Endothelial cell of umbilical vein (primary cell): ENCODE measurements around the gene MCEMP1. TPM values are rescaled to one million over a fixed set of nuclear protein-coding genes. Genes with fewer than 3 reads are reported as not detected.

Experiments used
- BruUV-seq: library from RNA; stranded (reverse); fragments of 400-500 nt; replicated peaks from 2 replicates; lab custom pipeline; 2021; lab: Mats Ljungman, UMichigan
- CTCF ChIA-PET: fragments of 300-600, 350-600 bp; sonication (Branson Sonifier 250); formaldehyde crosslinking; loops from one replicate; lab custom pipeline; 2021; ENCODE audit warnings: antibody characterized with exemption, inconsistent platforms; lab: Charles Lee
- POLR2A ChIA-PET: fragments of 300-600, 350-600 bp; sonication (Branson Sonifier 250); formaldehyde crosslinking; loops from one replicate; lab custom pipeline; 2021; ENCODE audit warnings: antibody characterized with exemption, inconsistent platforms; lab: Charles Lee
- DNase-seq: peaks from one replicate; pipeline ENCODE4 v3.0.0-alpha.2; 2011; ENCODE audit warnings: low read depth, low spot score
- FAIRE-seq: peaks from 2 replicates; lab custom pipeline; 2011; peaks lifted over from hg19 to GRCh38; lab: Jason Lieb, UNC
- H2AFZ ChIP-seq: 2 replicates; pipeline ENCODE4 v1.6.0; 2012; ENCODE audit warnings: low read depth, low read length, control low read depth, inconsistent platforms
- H3K27ac ChIP-seq: 2 replicates; pipeline ENCODE4 v1.5.1; 2011; ENCODE audit warnings: low read depth, mild to moderate bottlenecking, control low read depth, low read length, moderate library complexity; ENCODE audit not compliant: insufficient read depth
- H3K27me3 ChIP-seq, 2 experiments: 2 replicates each; pipeline versions ENCODE4 v1.6.0 to v1.6.1; 2011; ENCODE audit warnings: low read length in 2 of 2, mixed read lengths in 1 of 2; ENCODE audit not compliant: control insufficient read depth in 2 of 2, insufficient read depth in 2 of 2
- H3K36me3 ChIP-seq, 2 experiments: 2 replicates in 1 of 2; 3 replicates in 1 of 2; pipeline ENCODE4 v1.5.1; 2011; ENCODE audit warnings: low read length in 2 of 2, mild to moderate bottlenecking in 1 of 2, moderate library complexity in 1 of 2; ENCODE audit not compliant: control insufficient read depth in 2 of 2, insufficient read depth in 2 of 2; ENCODE audit errors: extremely low read depth in 1 of 2
- H3K4me1 ChIP-seq: 3 replicates; pipeline ENCODE4 v1.5.1; 2011; ENCODE audit warnings: mild to moderate bottlenecking, low read length; ENCODE audit not compliant: control insufficient read depth, insufficient read depth; ENCODE audit errors: extremely low read depth
- H3K4me2 ChIP-seq: 2 replicates; pipeline ENCODE4 v1.6.1; 2011; ENCODE audit warnings: low read length, control low read depth, mixed read lengths; ENCODE audit not compliant: insufficient read depth
- H3K4me3 ChIP-seq, 3 experiments: fragments of 200-600 bp in 1 of 3; sonication (generic), shearing (Covaris generic) in 1 of 3; replicated peaks in 1 of 3; 2 replicates each; pipeline ENCODE4 v1.5.1; 2011 to 2016; ENCODE audit warnings: control low read depth in 3 of 3, low read length in 3 of 3, mild to moderate bottlenecking in 2 of 3, inconsistent platforms in 1 of 3, low read depth in 1 of 3, moderate library complexity in 1 of 3; ENCODE audit not compliant: insufficient read depth in 1 of 3
- H3K79me2 ChIP-seq: 2 replicates; pipeline ENCODE4 v1.6.0; 2012; ENCODE audit warnings: low read length, inconsistent platforms; ENCODE audit not compliant: control insufficient read depth, insufficient read depth
- H3K9ac ChIP-seq: replicated peaks from 2 replicates; pipeline ENCODE3; 2011; ENCODE audit warnings: low read length, control low read depth; ENCODE audit not compliant: insufficient read depth; ENCODE audit errors: extremely low read depth
- H3K9me1 ChIP-seq: replicated peaks from 3 replicates; pipeline ENCODE4 v1.6.0; 2011; ENCODE audit warnings: mild to moderate bottlenecking, low read length; ENCODE audit not compliant: control insufficient read depth, insufficient read depth; ENCODE audit errors: extremely low read depth
- H3K9me3 ChIP-seq: replicated peaks from 2 replicates; pipeline ENCODE4 v1.5.1; 2012; ENCODE audit warnings: low read length, inconsistent platforms; ENCODE audit not compliant: control insufficient read depth, insufficient read depth
- H4K20me1 ChIP-seq: replicated peaks from 2 replicates; pipeline ENCODE3; 2011; ENCODE audit warnings: mild to moderate bottlenecking, low read length; ENCODE audit not compliant: control insufficient read depth, insufficient read depth; ENCODE audit errors: extremely low read depth
- EZH2 ChIP-seq: IDR thresholded peaks from 2 replicates; pipeline ENCODE4 v1.6.1; 2012; ENCODE audit warnings: borderline replicate concordance, low read depth, mild to moderate bottlenecking, moderate library complexity, low read length, inconsistent platforms; ENCODE audit not compliant: severe bottlenecking
- GATA2 ChIP-seq: IDR thresholded peaks from 2 replicates; pipeline ENCODE4 v1.7.0; 2011; ENCODE audit warnings: low read depth, mild to moderate bottlenecking, moderate library complexity, mixed read lengths, low read length; ENCODE audit not compliant: insufficient read length, insufficient read depth
- JUN ChIP-seq: IDR thresholded peaks from 2 replicates; pipeline ENCODE4 v1.6.1; 2011; ENCODE audit warnings: borderline replicate concordance, low read depth; ENCODE audit not compliant: insufficient read length, insufficient read depth
- MYC ChIP-seq: IDR thresholded peaks from one replicate; pipeline ENCODE4 v1.6.1; 2011; ENCODE audit warnings: mild to moderate bottlenecking, low read depth, low read length
- POLR2AphosphoS5 ChIP-seq: IDR thresholded peaks from 2 replicates; pipeline ENCODE4 v1.6.1; 2012; ENCODE audit warnings: low read depth, mild to moderate bottlenecking, control low read depth, low read length, moderate library complexity; ENCODE audit not compliant: insufficient read depth
- dilution Hi-C: fragments of 300-500 bp; cut with MboI; formaldehyde crosslinking; loops from one replicate; pipeline ENCODE4 v1.15.0; 2019; ENCODE audit warnings: low sequenced_read_pairs; ENCODE audit not compliant: extremely low pct_ligation_motif_present
- intact Hi-C: fragments of 100-400 bp; cut with micrococcal nuclease; formaldehyde crosslinking; loops from one replicate; pipeline ENCODE4 v1.10.0; 2022
- polyA plus RNA-seq, 4 experiments: library from polyadenylated mRNA; depleted of rRNA in 3 of 4; stranded (reverse) in 3 of 4; unstranded in 1 of 4; fragments of >200 nt; gene quantifications; 2 replicates each; pipeline versions ENCODE4 v1.2.1 to v1.2.3, GENCODE V29; 2011 to 2012; ENCODE audit warnings: missing spikeins in 1 of 4
- total RNA-seq: library from RNA; stranded (reverse); gene quantifications from 2 replicates; pipeline ENCODE4 v1.2.3, GENCODE V29; 2021
- TF ChIP-seq, protein P1 (sequence below): IDR thresholded peaks from 2 replicates; pipeline ENCODE4 v1.6.1; 2011; ENCODE audit not compliant: insufficient read depth, insufficient read length
- TF ChIP-seq, protein P2 (sequence below), 2 donors: IDR thresholded peaks; 1 replicate in 1 of 2; 2 replicates in 1 of 2; pipeline ENCODE4 v1.5.1; 2011; ENCODE audit warnings: low read length in 2 of 2, mild to moderate bottlenecking in 2 of 2, moderate library complexity in 2 of 2, control low read depth in 1 of 2, inconsistent platforms in 1 of 2, low read depth in 1 of 2; ENCODE audit not compliant: insufficient read depth in 1 of 2; ENCODE audit errors: extremely low read depth in 1 of 2

MCEMP1 gene
- total and polyA plus RNA-seq, 2 donors (not counting 3 experiments of a cell fraction or from before 2014, with no cell fraction given), result not detected

DNA sequence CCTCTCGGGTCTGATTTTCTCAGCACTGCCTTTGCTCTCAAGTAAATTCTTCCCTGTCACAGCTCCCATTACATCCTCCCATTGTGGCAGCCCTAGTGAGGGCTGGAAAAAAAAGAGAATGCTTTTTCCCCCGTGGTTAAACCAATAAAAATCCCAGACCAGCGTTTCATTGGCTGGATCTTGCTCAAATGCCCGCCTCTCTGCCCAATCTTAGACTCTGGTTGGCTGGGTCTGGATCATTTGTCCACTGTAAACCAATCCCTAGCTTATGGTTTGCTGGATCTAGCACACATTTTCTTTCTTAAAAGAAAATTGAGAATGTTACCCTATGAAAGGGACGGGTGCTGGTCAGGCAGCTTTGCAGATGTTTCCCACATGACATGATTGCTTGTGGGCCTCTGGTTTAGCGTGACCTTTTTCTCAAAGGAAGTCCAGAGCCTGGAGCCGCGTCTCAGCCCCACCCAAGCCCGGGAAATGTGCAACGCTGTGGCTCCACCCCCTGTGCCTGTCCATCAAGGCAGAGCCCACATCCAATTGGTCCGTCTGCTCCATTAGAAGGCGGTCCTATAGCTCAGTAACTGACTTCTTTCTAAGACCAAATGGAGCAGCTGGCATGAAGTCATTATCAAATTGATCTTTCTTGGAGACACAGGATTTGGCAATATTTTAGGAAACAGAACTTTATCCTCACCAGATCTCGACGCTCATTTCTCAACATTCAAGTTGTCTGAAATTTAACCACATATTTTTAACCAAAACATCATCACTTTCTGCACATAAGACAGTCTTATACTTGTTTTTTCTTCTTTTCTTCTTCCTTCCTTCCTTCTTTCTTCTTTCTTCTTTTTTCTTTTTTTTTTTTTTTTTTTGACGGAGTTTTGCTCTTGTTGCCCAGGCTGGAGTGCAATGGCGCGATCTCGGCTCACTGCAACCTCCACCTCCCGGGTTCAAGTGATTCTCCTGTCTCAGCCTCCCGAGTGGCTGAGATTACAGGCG lies 2.6 kb upstream of the MCEMP1 start:
- no peak overlapping the region for H3K4me2 ChIP-seq
- TF ChIP-seq GATA2 (no peak), MYC (no peak), POLR2AphosphoS5 (no peak), JUN (no peak), EZH2 (no peak)
- TF ChIP-seq, protein P1, sequence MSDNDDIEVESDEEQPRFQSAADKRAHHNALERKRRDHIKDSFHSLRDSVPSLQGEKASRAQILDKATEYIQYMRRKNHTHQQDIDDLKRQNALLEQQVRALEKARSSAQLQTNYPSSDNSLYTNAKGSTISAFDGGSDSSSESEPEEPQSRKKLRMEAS, result no peak
- TF ChIP-seq, protein P2, sequence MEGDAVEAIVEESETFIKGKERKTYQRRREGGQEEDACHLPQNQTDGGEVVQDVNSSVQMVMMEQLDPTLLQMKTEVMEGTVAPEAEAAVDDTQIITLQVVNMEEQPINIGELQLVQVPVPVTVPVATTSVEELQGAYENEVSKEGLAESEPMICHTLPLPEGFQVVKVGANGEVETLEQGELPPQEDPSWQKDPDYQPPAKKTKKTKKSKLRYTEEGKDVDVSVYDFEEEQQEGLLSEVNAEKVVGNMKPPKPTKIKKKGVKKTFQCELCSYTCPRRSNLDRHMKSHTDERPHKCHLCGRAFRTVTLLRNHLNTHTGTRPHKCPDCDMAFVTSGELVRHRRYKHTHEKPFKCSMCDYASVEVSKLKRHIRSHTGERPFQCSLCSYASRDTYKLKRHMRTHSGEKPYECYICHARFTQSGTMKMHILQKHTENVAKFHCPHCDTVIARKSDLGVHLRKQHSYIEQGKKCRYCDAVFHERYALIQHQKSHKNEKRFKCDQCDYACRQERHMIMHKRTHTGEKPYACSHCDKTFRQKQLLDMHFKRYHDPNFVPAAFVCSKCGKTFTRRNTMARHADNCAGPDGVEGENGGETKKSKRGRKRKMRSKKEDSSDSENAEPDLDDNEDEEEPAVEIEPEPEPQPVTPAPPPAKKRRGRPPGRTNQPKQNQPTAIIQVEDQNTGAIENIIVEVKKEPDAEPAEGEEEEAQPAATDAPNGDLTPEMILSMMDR (IDR thresholded peaks at IDR 0.05; ENCODE audit: extremely low read depth in 1 of 2, insufficient read depth in 1 of 2, low read depth in 1 of 2, low read length in 2 of 2), result no peak
- H3K4me3 ChIP-seq, result no peak overlapping the region
- peak; percentile 21 for FAIRE-seq
- H3K27me3 ChIP-seq, result peaks cover 8 to 12% of the 10 kb centered on the region in 2 experiments
- no peaks in the 10 kb centered on the region for H3K36me3 ChIP-seq
- dilution Hi-C loops, result no loop called here
- H3K27ac ChIP-seq, result no peak overlapping the region
- DNase-seq, result peak; percentile 60
- CTCF ChIA-PET, result interaction anchor here (1.0 to 3.2 kb wide), 2 partner anchors 22 to 106 kb away, joined by 4 to 24 read pairs; no protein-coding TSS in a partner anchor
- POLR2A ChIA-PET, result no interaction called here
- no peaks in the 10 kb centered on the region for H3K4me1 ChIP-seq
- BruUV-seq, result no TSS peak
- no peaks in the 10 kb centered on the region for H3K79me2 ChIP-seq
- no peaks in the 10 kb centered on the region for H3K9me1 ChIP-seq
- peak overlapping the region; percentile 64 for H2AFZ ChIP-seq
- intact Hi-C loops, result no loop called here
- H4K20me1 ChIP-seq, result no peaks in the 10 kb centered on the region
- H3K9me3 ChIP-seq, result no peaks in the 10 kb centered on the region
- no peak overlapping the region for H3K9ac ChIP-seq
